ENCODE measurements around the gene APC. TPM values are rescaled to one million over a fixed set of nuclear protein-coding genes. Genes with fewer than 3 reads are reported as not detected.

APC gene
- polyA plus RNA-seq, 1 experiment, result 14.7 TPM

- Histone ChIP-seq H3K36me3 (ENCODE audit: control insufficient read depth, insufficient read depth, low read length) (peaks cover 3% of the 10 kb centered on the region), H3K4me3 (ENCODE audit: low read depth, low read length) (no peak overlapping the region), H3K27me3 (ENCODE audit: control insufficient read depth, insufficient read depth, low read length) (no peaks in the 10 kb centered on the region)
- DNase-seq (ENCODE audit: low read depth), result no peak
- TF ChIP-seq, protein P1, sequence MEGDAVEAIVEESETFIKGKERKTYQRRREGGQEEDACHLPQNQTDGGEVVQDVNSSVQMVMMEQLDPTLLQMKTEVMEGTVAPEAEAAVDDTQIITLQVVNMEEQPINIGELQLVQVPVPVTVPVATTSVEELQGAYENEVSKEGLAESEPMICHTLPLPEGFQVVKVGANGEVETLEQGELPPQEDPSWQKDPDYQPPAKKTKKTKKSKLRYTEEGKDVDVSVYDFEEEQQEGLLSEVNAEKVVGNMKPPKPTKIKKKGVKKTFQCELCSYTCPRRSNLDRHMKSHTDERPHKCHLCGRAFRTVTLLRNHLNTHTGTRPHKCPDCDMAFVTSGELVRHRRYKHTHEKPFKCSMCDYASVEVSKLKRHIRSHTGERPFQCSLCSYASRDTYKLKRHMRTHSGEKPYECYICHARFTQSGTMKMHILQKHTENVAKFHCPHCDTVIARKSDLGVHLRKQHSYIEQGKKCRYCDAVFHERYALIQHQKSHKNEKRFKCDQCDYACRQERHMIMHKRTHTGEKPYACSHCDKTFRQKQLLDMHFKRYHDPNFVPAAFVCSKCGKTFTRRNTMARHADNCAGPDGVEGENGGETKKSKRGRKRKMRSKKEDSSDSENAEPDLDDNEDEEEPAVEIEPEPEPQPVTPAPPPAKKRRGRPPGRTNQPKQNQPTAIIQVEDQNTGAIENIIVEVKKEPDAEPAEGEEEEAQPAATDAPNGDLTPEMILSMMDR (IDR thresholded peaks at IDR 0.05; ENCODE audit: insufficient read depth, low read depth, low read length), result no peak
- ChIA-PET POLR2A (interaction anchor here (0.5 kb wide), 1 partner anchor 14 kb away, joined by 3 read pairs; no protein-coding TSS in a partner anchor), CTCF (interaction anchor here (1.7 kb wide), 1 partner anchor 10 kb away, joined by 3 read pairs; no protein-coding TSS in a partner anchor)
These were observed 155.1 kb downstream of the APC start for GRCh38 chr5:112892776-112893175.

- H3K4me3 ChIP-seq (ENCODE audit: low read depth, low read length), result no peak overlapping the region
- peaks cover 7% of the 10 kb centered on the region for H3K36me3 ChIP-seq (ENCODE audit: control insufficient read depth, insufficient read depth, low read length)
- POLR2A ChIA-PET, result no interaction called here
- CTCF ChIA-PET, result interaction anchor here (0.9 to 1.4 kb wide), 4 partner anchors 10 to 47 kb away, joined by 3 read pairs; no protein-coding TSS in a partner anchor
- no peaks in the 10 kb centered on the region for H3K27me3 ChIP-seq (ENCODE audit: control insufficient read depth, insufficient read depth, low read length)
- DNase-seq (ENCODE audit: low read depth), result no peak
- TF ChIP-seq, protein P1 (IDR thresholded peaks at IDR 0.05; ENCODE audit: insufficient read depth, low read depth, low read length), result no peak
These were observed 158.0 kb downstream of the APC start for GRCh38 chr5:112895682-112896081.

Small RNA genes within 50 kb of the gene (small RNA-seq; reads per million reads assigned to genes)
- not detected for gene RNU6-482P (ENCODE audit: insufficient read length, low read depth, low replicate concordance)

Other genes starting within 250 kb of the APC start
- gene SRP19, start 123.4 kb downstream of the APC start, polyA plus RNA-seq (2011; rRNA removed), result 32.4 and 72.2 TPM in 2 replicates
- gene REEP5, start 184.3 kb downstream of the APC start, polyA plus RNA-seq (2011; rRNA removed), result 278 and 334 TPM in 2 replicates
- gene DCP2, start 238.9 kb downstream of the APC start, polyA plus RNA-seq (2011; rRNA removed), result 6.4 and 9.9 TPM in 2 replicates